ENCODE results near the gene SEH1L.
A peak's percentile ranks its signal among the peaks of the same experiment; 100 is the strongest.

The SEH1L gene

DNA sequence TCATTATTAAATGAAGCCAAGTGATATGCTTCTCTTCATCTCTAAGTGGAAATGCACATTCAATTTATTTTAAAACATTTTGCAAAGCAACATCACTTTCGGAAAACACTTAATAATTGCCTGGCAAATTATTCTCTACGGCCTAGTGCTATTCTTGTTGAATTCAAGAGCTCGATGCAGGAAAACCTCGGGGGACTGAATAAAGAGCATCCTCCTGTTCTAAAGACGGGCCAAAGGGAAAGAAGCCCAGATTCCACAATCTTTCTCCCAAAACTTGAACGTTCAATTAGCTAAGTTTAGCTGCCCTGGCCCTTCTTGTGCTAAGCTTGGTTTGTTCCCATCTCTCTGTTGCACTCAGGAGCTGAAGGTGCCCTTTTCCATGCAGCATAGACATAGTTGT lies 23.2 kb upstream of the SEH1L start:
- no peaks in the 10 kb centered on the region for H3K36me3 ChIP-seq (ENCODE audit: insufficient read depth, low read depth, low read length)
- H3K27me3 ChIP-seq (ENCODE audit: insufficient read depth, low read length), result no peaks in the 10 kb centered on the region
- no peaks in the 10 kb centered on the region for H3K9me3 ChIP-seq (ENCODE audit: insufficient read depth, low read depth, low read length)
- H3K4me1 ChIP-seq (ENCODE audit: insufficient read depth, low read length), result no peaks in the 10 kb centered on the region
- H3K27ac ChIP-seq (ENCODE audit: low read length), result no peak overlapping the region
- no peak overlapping the region for H3K4me3 ChIP-seq (ENCODE audit: low read length)
- no peak overlapping the region for H3K9ac ChIP-seq (ENCODE audit: low read depth, low read length)

DNA sequence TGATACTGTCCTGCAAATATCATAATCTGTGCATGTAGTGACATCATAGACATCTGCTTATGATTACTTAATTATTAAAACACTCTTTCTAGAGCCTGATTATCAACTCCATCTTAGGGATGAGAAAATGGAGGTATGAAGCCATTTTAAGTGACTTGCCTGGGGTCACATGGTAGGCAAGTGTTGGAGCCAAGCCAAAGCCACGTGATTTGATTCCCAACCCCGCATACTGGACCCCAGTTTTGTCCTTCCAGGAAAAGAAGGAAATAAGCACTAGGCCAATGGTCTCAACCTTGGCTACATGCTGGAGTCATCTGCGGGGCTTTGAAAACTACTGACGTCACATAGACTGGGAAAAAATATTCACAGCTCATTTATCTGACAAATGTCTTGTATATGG lies 19.6 kb upstream of the SEH1L start:
- H3K27ac ChIP-seq (ENCODE audit: low read length), result no peak overlapping the region
- no peak overlapping the region for H3K9ac ChIP-seq (ENCODE audit: low read depth, low read length)
- H3K9me3 ChIP-seq (ENCODE audit: insufficient read depth, low read depth, low read length), result no peaks in the 10 kb centered on the region
- no peaks in the 10 kb centered on the region for H3K36me3 ChIP-seq (ENCODE audit: insufficient read depth, low read depth, low read length)
- no peaks in the 10 kb centered on the region for H3K27me3 ChIP-seq (ENCODE audit: insufficient read depth, low read length)
- H3K4me1 ChIP-seq (ENCODE audit: insufficient read depth, low read length), result no peaks in the 10 kb centered on the region
- H3K4me3 ChIP-seq (ENCODE audit: low read length), result no peak overlapping the region

DNA sequence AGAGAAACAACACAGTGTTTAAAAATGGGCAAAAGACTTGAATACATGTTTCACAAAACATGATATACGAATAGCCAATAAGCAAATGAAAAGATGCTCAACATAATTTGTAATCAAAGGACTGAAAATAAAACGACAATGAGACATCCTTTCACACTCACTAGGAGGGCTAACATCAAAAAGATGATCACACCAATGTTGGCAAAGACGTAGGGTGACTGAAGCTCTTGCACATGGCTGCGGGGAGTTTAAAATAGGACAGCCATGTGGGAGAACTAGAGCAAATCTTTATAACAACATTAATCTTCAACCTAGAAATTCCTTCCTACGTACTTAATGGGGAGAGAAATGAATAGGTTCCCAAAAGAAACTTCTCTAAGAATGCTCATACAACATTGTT lies 19.2 kb upstream of the SEH1L start:
- no peaks in the 10 kb centered on the region for H3K4me1 ChIP-seq (ENCODE audit: insufficient read depth, low read length)
- H3K4me3 ChIP-seq (ENCODE audit: low read length), result no peak overlapping the region

DNA sequence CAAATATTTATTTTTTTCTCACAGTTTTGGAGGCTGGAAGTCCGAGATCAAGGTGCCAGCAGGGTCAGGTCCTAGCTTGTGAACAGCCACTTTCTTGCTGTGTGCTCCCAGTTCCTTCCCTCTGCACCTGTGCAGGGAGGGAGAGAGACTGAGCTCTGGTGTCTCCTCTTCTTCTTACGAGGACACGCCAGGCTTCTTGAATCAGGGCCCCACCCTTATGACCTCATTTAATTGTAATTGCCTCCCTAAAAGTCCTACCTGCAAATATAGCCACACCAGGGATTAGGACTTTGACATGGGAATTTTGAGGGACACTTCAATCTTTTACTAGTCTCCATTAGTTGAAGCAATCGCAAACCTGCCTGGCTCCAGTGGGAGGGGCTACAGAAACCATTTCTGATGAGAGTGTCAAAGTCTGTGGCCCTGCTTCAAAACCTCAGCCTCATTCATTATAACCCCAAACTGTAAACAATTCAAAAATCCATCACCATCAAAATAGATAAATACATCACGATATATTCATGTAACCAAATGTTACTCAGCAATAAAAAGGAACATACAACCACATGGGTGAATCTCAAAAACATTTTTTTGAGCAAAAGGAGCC lies 18.2 kb upstream of the SEH1L start:
- Histone ChIP-seq H3K27ac (ENCODE audit: low read length) (no peak overlapping the region), H3K4me1 (ENCODE audit: insufficient read depth, low read length) (no peaks in the 10 kb centered on the region), H3K9me3 (ENCODE audit: insufficient read depth, low read depth, low read length) (no peaks in the 10 kb centered on the region), H3K9ac (ENCODE audit: low read depth, low read length) (no peak overlapping the region), H3K27me3 (ENCODE audit: insufficient read depth, low read length) (no peaks in the 10 kb centered on the region), H3K36me3 (ENCODE audit: insufficient read depth, low read depth, low read length) (no peaks in the 10 kb centered on the region), H3K4me3 (ENCODE audit: low read length) (no peak overlapping the region)

More for the DNA sequence above, 19.2 kb upstream of the SEH1L start:
- Histone ChIP-seq H3K9me3 (ENCODE audit: insufficient read depth, low read depth, low read length) (no peaks in the 10 kb centered on the region), H3K27ac (ENCODE audit: low read length) (no peak overlapping the region), H3K27me3 (ENCODE audit: insufficient read depth, low read length) (no peaks in the 10 kb centered on the region), H3K9ac (ENCODE audit: low read depth, low read length) (no peak overlapping the region), H3K36me3 (ENCODE audit: insufficient read depth, low read depth, low read length) (no peaks in the 10 kb centered on the region)

DNA sequence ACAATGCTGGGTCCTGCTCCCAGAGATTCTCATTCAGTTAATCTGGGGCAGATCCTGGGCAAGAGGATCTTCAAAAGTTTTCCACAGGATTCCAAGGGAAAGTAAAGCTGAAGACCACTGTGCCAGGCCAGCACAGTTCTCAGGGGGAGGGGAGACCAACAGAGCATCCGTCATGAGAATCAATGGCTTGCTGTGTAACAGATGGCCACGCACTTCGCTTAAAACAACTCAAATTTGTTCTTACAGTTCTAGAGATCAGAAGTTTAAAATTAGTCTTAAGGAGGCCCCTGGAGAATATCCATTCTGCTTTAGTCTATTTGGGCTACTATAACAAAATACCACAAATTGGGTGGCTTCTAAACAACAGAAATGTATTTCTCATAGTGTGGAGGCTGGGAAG lies 17.4 kb upstream of the SEH1L start:
- Histone ChIP-seq H3K36me3 (ENCODE audit: insufficient read depth, low read depth, low read length) (no peaks in the 10 kb centered on the region), H3K9ac (ENCODE audit: low read depth, low read length) (no peak overlapping the region), H3K4me1 (ENCODE audit: insufficient read depth, low read length) (no peaks in the 10 kb centered on the region), H3K4me3 (ENCODE audit: low read length) (no peak overlapping the region), H3K9me3 (ENCODE audit: insufficient read depth, low read depth, low read length) (no peaks in the 10 kb centered on the region), H3K27ac (ENCODE audit: low read length) (no peak overlapping the region), H3K27me3 (ENCODE audit: insufficient read depth, low read length) (no peaks in the 10 kb centered on the region)

DNA sequence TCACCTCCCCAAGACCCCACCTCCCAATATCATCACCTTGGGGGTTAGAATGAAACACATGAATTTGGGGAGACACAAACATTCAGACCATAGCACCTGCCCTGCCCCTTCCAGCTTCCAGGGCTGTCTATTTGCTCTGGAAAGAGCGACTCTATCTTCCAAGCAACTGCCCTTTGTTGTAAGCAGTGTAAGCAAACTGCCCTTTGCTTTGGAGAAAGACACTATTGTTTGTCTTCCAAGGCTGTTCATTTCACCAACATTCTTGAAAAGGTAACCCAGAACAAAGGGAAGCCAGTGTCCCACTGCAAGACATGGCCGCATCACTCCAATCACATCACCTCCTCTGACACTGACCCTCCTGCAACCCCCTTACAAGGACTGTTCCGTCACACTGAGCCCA lies 16.9 kb upstream of the SEH1L start:
- Histone ChIP-seq H3K4me1 (ENCODE audit: insufficient read depth, low read length) (no peaks in the 10 kb centered on the region), H3K9ac (ENCODE audit: low read depth, low read length) (no peak overlapping the region)

DNA sequence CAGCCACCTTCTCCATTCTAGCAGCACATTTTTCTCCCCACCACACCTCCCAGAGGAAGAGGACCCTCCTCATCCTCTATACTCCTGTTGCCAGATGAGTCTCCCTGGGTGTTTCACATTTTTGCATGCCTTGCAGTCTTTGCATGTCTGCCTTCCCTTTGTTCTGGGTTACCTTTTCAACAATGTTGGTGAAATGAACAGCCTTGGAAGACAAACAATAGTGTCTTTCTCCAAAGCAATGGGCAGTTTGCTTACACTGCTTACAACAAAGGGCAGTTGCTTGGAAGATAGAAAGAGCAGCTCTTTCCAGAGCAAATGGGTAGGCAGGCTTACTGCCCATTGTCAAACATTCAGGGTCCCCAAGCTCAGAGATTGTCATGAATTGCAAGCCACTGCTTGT lies 14.5 kb upstream of the SEH1L start:
- no peaks in the 10 kb centered on the region for H3K4me1 ChIP-seq (ENCODE audit: insufficient read depth, low read length)
- H3K27me3 ChIP-seq (ENCODE audit: insufficient read depth, low read length), result no peaks in the 10 kb centered on the region
- H3K36me3 ChIP-seq (ENCODE audit: insufficient read depth, low read depth, low read length), result no peaks in the 10 kb centered on the region
- no peak overlapping the region for H3K9ac ChIP-seq (ENCODE audit: low read depth, low read length)
- no peaks in the 10 kb centered on the region for H3K9me3 ChIP-seq (ENCODE audit: insufficient read depth, low read depth, low read length)
- no peak overlapping the region for H3K27ac ChIP-seq (ENCODE audit: low read length)
- no peak overlapping the region for H3K4me3 ChIP-seq (ENCODE audit: low read length)

More for the DNA sequence above, 16.9 kb upstream of the SEH1L start:
- Histone ChIP-seq H3K4me3 (ENCODE audit: low read length) (no peak overlapping the region), H3K36me3 (ENCODE audit: insufficient read depth, low read depth, low read length) (no peaks in the 10 kb centered on the region), H3K9me3 (ENCODE audit: insufficient read depth, low read depth, low read length) (no peaks in the 10 kb centered on the region), H3K27ac (ENCODE audit: low read length) (no peak overlapping the region), H3K27me3 (ENCODE audit: insufficient read depth, low read length) (no peaks in the 10 kb centered on the region)

DNA sequence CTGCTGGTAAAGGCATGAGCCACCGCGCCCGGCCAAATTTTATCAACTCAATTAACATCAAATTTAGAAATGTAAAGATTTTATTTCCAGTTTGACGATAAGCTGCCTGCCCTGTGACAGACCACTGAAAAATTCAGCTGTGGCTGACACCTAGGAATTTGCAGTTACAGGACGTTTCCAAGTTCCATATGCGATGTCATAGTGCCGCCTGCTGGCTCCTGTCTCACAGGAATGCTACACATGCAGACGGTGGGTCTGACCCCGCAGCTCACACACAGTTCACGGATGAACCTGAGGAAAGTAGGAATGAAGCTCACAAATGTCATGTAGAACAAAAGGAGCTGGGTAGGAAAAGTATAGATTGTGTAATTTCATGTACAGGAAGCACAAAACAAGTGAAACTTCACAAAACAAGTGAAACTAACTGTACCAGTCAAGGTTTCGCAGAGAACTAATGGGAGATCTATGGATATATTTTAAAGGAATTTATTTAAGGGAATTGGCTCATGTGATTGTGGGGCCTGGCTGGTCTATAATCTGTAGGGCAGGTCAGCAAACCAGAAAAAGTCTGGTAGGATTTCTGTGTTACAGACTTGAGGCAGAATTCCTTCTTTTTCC lies 13.2 kb upstream of the SEH1L start:
- Histone ChIP-seq H3K9me3 (ENCODE audit: insufficient read depth, low read depth, low read length) (no peaks in the 10 kb centered on the region), H3K36me3 (ENCODE audit: insufficient read depth, low read depth, low read length) (no peaks in the 10 kb centered on the region), H3K27me3 (ENCODE audit: insufficient read depth, low read length) (no peaks in the 10 kb centered on the region), H3K9ac (ENCODE audit: low read depth, low read length) (no peak overlapping the region), H3K27ac (ENCODE audit: low read length) (no peak overlapping the region), H3K4me1 (ENCODE audit: insufficient read depth, low read length) (no peaks in the 10 kb centered on the region), H3K4me3 (ENCODE audit: low read length) (no peak overlapping the region)

DNA sequence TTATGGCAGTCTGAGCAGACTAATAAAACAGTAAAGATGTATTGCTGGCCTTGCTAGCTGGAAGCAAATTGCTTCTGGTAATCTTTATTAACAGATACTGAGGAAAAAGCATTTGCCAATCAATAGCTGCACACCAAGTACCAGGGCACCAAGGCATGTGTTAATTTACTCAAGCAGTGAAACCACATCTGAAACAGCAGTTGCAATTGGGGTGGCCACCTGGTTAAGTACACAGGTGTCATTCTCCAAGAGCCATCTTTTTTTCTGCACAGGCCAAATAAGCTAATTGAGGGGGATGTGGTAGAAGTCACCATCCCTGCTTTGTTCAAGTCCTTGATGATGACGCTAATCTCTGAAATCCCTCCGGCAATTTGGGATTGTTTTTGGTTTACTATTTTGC lies 8.6 kb upstream of the SEH1L start:
- Histone ChIP-seq H3K4me3 (ENCODE audit: low read length) (no peak overlapping the region), H3K4me1 (ENCODE audit: insufficient read depth, low read length) (no peaks in the 10 kb centered on the region), H3K9me3 (ENCODE audit: insufficient read depth, low read depth, low read length) (no peaks in the 10 kb centered on the region), H3K27ac (ENCODE audit: low read length) (no peak overlapping the region), H3K9ac (ENCODE audit: low read depth, low read length) (no peak overlapping the region), H3K36me3 (ENCODE audit: insufficient read depth, low read depth, low read length) (no peaks in the 10 kb centered on the region), H3K27me3 (ENCODE audit: insufficient read depth, low read length) (no peaks in the 10 kb centered on the region)

DNA sequence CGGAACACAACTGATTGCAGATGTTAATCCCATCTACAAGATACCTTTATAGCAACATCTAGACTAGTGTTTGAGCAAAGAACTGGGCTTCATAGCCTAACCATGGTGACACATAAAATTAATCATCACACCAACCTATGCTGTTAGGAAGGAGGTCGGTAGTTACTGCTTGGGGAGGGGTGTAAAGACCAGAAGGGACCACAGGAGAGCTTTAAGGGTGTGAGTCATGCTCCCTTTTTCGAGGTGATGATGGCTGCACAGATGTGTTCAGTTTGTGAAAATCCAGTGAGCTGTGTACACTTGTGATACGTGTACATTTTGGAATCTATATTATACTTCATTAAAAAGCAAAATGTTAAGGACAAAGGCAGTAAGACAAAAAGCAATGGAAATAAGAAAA lies 4.6 kb upstream of the SEH1L start:
- no peaks in the 10 kb centered on the region for H3K9me3 ChIP-seq (ENCODE audit: insufficient read depth, low read depth, low read length)
- H3K4me1 ChIP-seq (ENCODE audit: insufficient read depth, low read length), result peaks cover 4% of the 10 kb centered on the region; the same call in 1 of the 2 replicates
- H3K27ac ChIP-seq (ENCODE audit: low read length), result no peak overlapping the region

DNA sequence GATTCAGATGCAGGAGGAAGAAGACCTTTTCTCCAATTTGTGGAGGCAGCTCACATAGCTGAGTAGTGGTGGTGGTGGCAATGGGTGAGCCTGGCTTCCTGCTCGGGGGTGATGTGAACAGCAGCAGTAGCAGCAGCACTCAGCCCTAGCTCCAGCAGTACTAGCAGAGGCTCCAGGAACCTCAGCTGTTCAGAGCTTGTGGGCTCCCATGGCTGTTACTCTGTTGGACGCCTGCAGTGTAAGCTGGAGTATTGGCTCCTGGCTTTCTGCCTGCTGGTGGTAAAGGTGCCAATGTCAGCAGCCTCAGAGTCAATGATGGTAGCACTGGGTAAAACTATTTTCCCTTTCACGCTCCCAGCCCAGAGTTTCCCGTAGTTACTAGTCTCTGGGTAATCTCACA lies 3.1 kb upstream of the SEH1L start:
- H3K36me3 ChIP-seq (ENCODE audit: insufficient read depth, low read depth, low read length), result peaks cover 2% of the 10 kb centered on the region; the same call in 1 of the 2 replicates
- no peak overlapping the region for H3K27ac ChIP-seq (ENCODE audit: low read length)
- no peak overlapping the region for H3K4me3 ChIP-seq (ENCODE audit: low read length)
- no peaks in the 10 kb centered on the region for H3K27me3 ChIP-seq (ENCODE audit: insufficient read depth, low read length)
- no peak overlapping the region for H3K9ac ChIP-seq (ENCODE audit: low read depth, low read length)
- H3K4me1 ChIP-seq (ENCODE audit: insufficient read depth, low read length), result peaks cover 4% of the 10 kb centered on the region; the same call in 1 of the 2 replicates
- H3K9me3 ChIP-seq (ENCODE audit: insufficient read depth, low read depth, low read length), result no peaks in the 10 kb centered on the region

More for the DNA sequence above, 4.6 kb upstream of the SEH1L start:
- H3K9ac ChIP-seq (ENCODE audit: low read depth, low read length), result no peak overlapping the region
- H3K4me3 ChIP-seq (ENCODE audit: low read length), result no peak overlapping the region
- H3K36me3 ChIP-seq (ENCODE audit: insufficient read depth, low read depth, low read length), result no peaks in the 10 kb centered on the region
- no peaks in the 10 kb centered on the region for H3K27me3 ChIP-seq (ENCODE audit: insufficient read depth, low read length)

DNA sequence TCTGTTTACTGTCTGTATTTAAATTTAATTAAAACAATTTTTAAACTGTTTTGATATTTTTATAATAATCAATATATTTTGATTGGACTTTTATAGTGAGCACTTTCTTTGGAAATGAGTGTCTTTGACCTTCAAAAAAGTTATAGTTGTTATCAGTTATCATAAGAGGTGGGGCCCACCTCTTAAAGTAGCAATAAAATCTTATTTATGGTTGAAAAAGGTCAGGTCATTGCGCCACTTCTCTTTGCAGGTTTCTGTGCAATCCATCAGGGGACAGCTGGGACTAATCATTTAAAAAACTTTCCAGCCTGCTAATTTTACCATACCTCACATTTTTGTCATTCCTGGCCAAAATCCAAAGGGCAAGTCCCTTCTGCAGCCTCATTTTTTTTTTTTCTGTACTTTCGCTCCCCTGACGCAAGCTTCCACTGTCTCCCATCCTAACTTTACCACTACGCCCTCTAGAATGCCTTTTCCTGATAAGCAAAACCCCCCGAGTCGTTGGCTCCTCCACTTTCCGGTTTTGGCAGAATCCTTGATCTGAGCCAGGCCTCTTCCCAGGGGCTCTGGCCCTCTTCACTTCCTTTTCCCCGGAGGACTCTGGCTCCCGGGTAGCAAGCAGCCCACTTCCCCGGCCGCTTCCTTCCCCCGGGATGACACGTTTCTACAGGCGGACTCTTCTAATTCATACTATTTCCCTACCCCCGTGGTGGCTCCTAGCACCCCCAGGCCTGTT lies 1.1 kb upstream of the SEH1L start:
- Histone ChIP-seq H3K4me3 (ENCODE audit: low read length) (peak overlapping the region; percentile 85), H3K27ac (ENCODE audit: low read length) (no peak overlapping the region), H3K4me1 (ENCODE audit: insufficient read depth, low read length) (peaks cover 4% of the 10 kb centered on the region; the same call in 1 of the 2 replicates), H3K27me3 (ENCODE audit: insufficient read depth, low read length) (no peaks in the 10 kb centered on the region), H3K36me3 (ENCODE audit: insufficient read depth, low read depth, low read length) (peaks cover 6% of the 10 kb centered on the region; the same call in 1 of the 2 replicates), H3K9ac (ENCODE audit: low read depth, low read length) (peak overlapping the region; percentile 64; the same call in 1 of the 2 replicates), H3K9me3 (ENCODE audit: insufficient read depth, low read depth, low read length) (no peaks in the 10 kb centered on the region)
